Activated T-helper 2 cell treated with anti-CD3 and anti-CD28 coated beads, Interferon-gamma antibody, Interleukin-2, Interleukin-4, amounts not matched to agents 10 μg/mL and 5 μg/mL and 100 μg/mL, durations not matched to agents 14 hours and 24 hours and 36 hours (primary cell): ENCODE data around the gene GPR25. TPM values are rescaled to one million over a fixed set of nuclear protein-coding genes. Genes with fewer than 3 reads are reported as not detected.

ENCODE experiments used
- DNase-seq: peaks from one replicate; pipeline ENCODE4 v3.0.0; 2021; ENCODE audit warnings: low spot score
- H3K27ac Mint-ChIP-seq: one replicate; pipeline ENCODE4 v1.8.0; 2021; ENCODE audit warnings: mixed read lengths
- H3K27me3 Mint-ChIP-seq: one replicate; pipeline ENCODE4 v1.8.0; 2021; ENCODE audit warnings: low read depth, mixed read lengths
- H3K36me3 Mint-ChIP-seq: one replicate; pipeline ENCODE4 v1.8.0; 2021; ENCODE audit warnings: low read depth, mixed read lengths
- H3K4me1 Mint-ChIP-seq: one replicate; pipeline ENCODE4 v1.8.0; 2021; ENCODE audit warnings: low read depth, mixed read lengths
- H3K4me3 Mint-ChIP-seq: one replicate; pipeline ENCODE4 v1.8.0; 2021; ENCODE audit warnings: low read depth, mild to moderate bottlenecking, moderate library complexity, mixed read lengths
- H3K9me3 Mint-ChIP-seq: one replicate; pipeline ENCODE4 v1.8.0; 2021; ENCODE audit warnings: mixed read lengths
- intact Hi-C: fragments of 100-400 bp; cut with micrococcal nuclease; formaldehyde crosslinking; loops from one replicate; pipeline ENCODE4 v1.15.1; 2023
- total RNA-seq: library from RNA; stranded (reverse); gene quantifications from 2 replicates; pipeline ENCODE4 v1.2.3, GENCODE V29; 2022

The GPR25 gene
- total RNA-seq, 1 donor from 2014 or later: not detected

GRCh38 chr1:200861937-200862647 is 10.7 kb upstream of the GPR25 start:
- Mint-ChIP-seq H3K9me3 (no peaks in the 10 kb centered on the region), H3K4me1 (peaks cover 17% of the 10 kb centered on the region), H3K27ac (no peak overlapping the region), H3K36me3 (no peaks in the 10 kb centered on the region), H3K27me3 (peaks cover 35% of the 10 kb centered on the region), H3K4me3 (no peak overlapping the region)
- no peak for DNase-seq
- intact Hi-C loops: loop anchor here (10.0 kb wide), 1 partner anchor 237 kb away; the partner anchor contains the start of gene KIF14

- H3K4me3 Mint-ChIP-seq: no peak overlapping the region
- intact Hi-C loops: loop anchor here (10.0 kb wide), 1 partner anchor 238 kb away; the partner anchor contains the start of gene KIF14
These were observed 9.9 kb upstream of the GPR25 start for GRCh38 chr1:200862713-200863415.

GRCh38 chr1:200866116-200866515 is 6.7 kb upstream of the GPR25 start:
- Mint-ChIP-seq H3K36me3 (no peaks in the 10 kb centered on the region), H3K27me3 (peaks cover 46% of the 10 kb centered on the region), H3K4me3 (no peak overlapping the region), H3K9me3 (no peaks in the 10 kb centered on the region), H3K4me1 (peaks cover 24% of the 10 kb centered on the region), H3K27ac (no peak overlapping the region)
- intact Hi-C loops: loop anchor here (1.0 to 10.0 kb wide), 2 partner anchors 23 to 241 kb away; partner anchors contain the start of gene KIF14
- no peak for DNase-seq

More at GRCh38 chr1:200862713-200863415, 9.9 kb upstream of the GPR25 start:
- no peaks in the 10 kb centered on the region for H3K36me3 Mint-ChIP-seq
- peaks cover 21% of the 10 kb centered on the region for H3K4me1 Mint-ChIP-seq
- no peaks in the 10 kb centered on the region for H3K9me3 Mint-ChIP-seq
- peaks cover 42% of the 10 kb centered on the region for H3K27me3 Mint-ChIP-seq
- H3K27ac Mint-ChIP-seq: no peak overlapping the region
- DNase-seq: no peak

GRCh38 chr1:200866521-200866920 is 6.3 kb upstream of the GPR25 start:
- Mint-ChIP-seq H3K4me3 (no peak overlapping the region), H3K9me3 (no peaks in the 10 kb centered on the region), H3K36me3 (no peaks in the 10 kb centered on the region), H3K27ac (no peak overlapping the region), H3K4me1 (peaks cover 24% of the 10 kb centered on the region), H3K27me3 (peaks cover 50% of the 10 kb centered on the region)
- intact Hi-C loops: loop anchor here (1.0 to 10.0 kb wide), 2 partner anchors 23 to 242 kb away; partner anchors contain the start of gene KIF14
- no peak for DNase-seq

GRCh38 chr1:200867018-200867811 is 5.6 kb upstream of the GPR25 start:
- Mint-ChIP-seq H3K4me3 (no peak overlapping the region), H3K27ac (no peak overlapping the region), H3K9me3 (no peaks in the 10 kb centered on the region), H3K27me3 (peaks cover 54% of the 10 kb centered on the region), H3K4me1 (peaks cover 21% of the 10 kb centered on the region), H3K36me3 (no peaks in the 10 kb centered on the region)
- DNase-seq: no peak
- intact Hi-C loops: loop anchor here (10.0 kb wide), 1 partner anchor 242 kb away; the partner anchor contains the start of gene KIF14

- intact Hi-C loops: loop anchor here (10.0 kb wide), 1 partner anchor 245 kb away; the partner anchor contains the start of gene KIF14
- DNase-seq: no peak
- Mint-ChIP-seq H3K27ac (no peak overlapping the region), H3K9me3 (no peaks in the 10 kb centered on the region), H3K27me3 (peaks cover 50% of the 10 kb centered on the region), H3K4me3 (no peak overlapping the region), H3K4me1 (peaks cover 18% of the 10 kb centered on the region), H3K36me3 (no peaks in the 10 kb centered on the region)
These were observed 3.4 kb upstream of the GPR25 start for GRCh38 chr1:200869376-200869752.

- H3K4me3 Mint-ChIP-seq: no peak overlapping the region
- H3K4me1 Mint-ChIP-seq: peaks cover 19% of the 10 kb centered on the region
- no peak for DNase-seq
- intact Hi-C loops: loop anchor here (5.0 to 10.0 kb wide), 2 partner anchors 37 to 245 kb away; partner anchors contain the start of gene KIF14
- H3K27me3 Mint-ChIP-seq: peaks cover 53% of the 10 kb centered on the region
- no peaks in the 10 kb centered on the region for H3K36me3 Mint-ChIP-seq
- H3K27ac Mint-ChIP-seq: no peak overlapping the region
- no peaks in the 10 kb centered on the region for H3K9me3 Mint-ChIP-seq
These were observed 2.9 kb upstream of the GPR25 start for GRCh38 chr1:200869753-200870391.

GRCh38 chr1:200873116-200873670 is 412 bp downstream of the GPR25 start:
- H3K27ac Mint-ChIP-seq: no peak overlapping the region
- H3K9me3 Mint-ChIP-seq: no peaks in the 10 kb centered on the region
- DNase-seq: no peak
- H3K4me3 Mint-ChIP-seq: no peak overlapping the region
- no peaks in the 10 kb centered on the region for H3K36me3 Mint-ChIP-seq
- H3K27me3 Mint-ChIP-seq: peaks cover 65% of the 10 kb centered on the region
- peaks cover 12% of the 10 kb centered on the region for H3K4me1 Mint-ChIP-seq
- intact Hi-C loops: loop anchor here (5.0 kb wide), 1 partner anchor 34 kb away; no protein-coding TSS in a partner anchor

GRCh38 chr1:200873671-200874397 is 1.1 kb downstream of the GPR25 start:
- Mint-ChIP-seq H3K36me3 (no peaks in the 10 kb centered on the region), H3K4me1 (peaks cover 16% of the 10 kb centered on the region), H3K9me3 (no peaks in the 10 kb centered on the region), H3K27me3 (peaks cover 72% of the 10 kb centered on the region), H3K4me3 (no peak overlapping the region), H3K27ac (no peak overlapping the region)
- intact Hi-C loops: loop anchor here (5.0 kb wide), 1 partner anchor 33 kb away; no protein-coding TSS in a partner anchor
- DNase-seq: no peak

- intact Hi-C loops: loop anchor here (5.0 kb wide), 1 partner anchor 33 kb away; no protein-coding TSS in a partner anchor
- no peaks in the 10 kb centered on the region for H3K36me3 Mint-ChIP-seq
These were observed 1.9 kb downstream of the GPR25 start for GRCh38 chr1:200874694-200875093.

GRCh38 chr1:200875416-200875815 is 2.6 kb downstream of the GPR25 start:
- H3K36me3 Mint-ChIP-seq: no peaks in the 10 kb centered on the region
- intact Hi-C loops: no loop called here
- H3K4me3 Mint-ChIP-seq: no peak overlapping the region
- H3K27ac Mint-ChIP-seq: no peak overlapping the region
- peaks cover 12% of the 10 kb centered on the region for H3K4me1 Mint-ChIP-seq
- no peak for DNase-seq
- H3K9me3 Mint-ChIP-seq: no peaks in the 10 kb centered on the region
- peaks cover 69% of the 10 kb centered on the region for H3K27me3 Mint-ChIP-seq

More at GRCh38 chr1:200874694-200875093, 1.9 kb downstream of the GPR25 start:
- H3K4me3 Mint-ChIP-seq: no peak overlapping the region
- peaks cover 68% of the 10 kb centered on the region for H3K27me3 Mint-ChIP-seq
- DNase-seq: no peak
- no peak overlapping the region for H3K27ac Mint-ChIP-seq
- no peaks in the 10 kb centered on the region for H3K9me3 Mint-ChIP-seq
- H3K4me1 Mint-ChIP-seq: peaks cover 16% of the 10 kb centered on the region
